WTC11 (cell line): ENCODE data around the gene NFAM1. TPM values are rescaled to one million over a fixed set of nuclear protein-coding genes. Genes with fewer than 3 reads are reported as not detected.
A peak's percentile ranks its signal among the peaks of the same experiment; 100 is the strongest.

Experiments used
- ATAC-seq: fragments of 200-7000 bp; cut with Tn5 transposase; 2 replicates; pipeline ENCODE4 v1.10.0; 2021; ENCODE audit warnings: mild to moderate bottlenecking, moderate library complexity
- CTCF ChIA-PET: fragments of 300-600 bp; sonication (Branson Sonifier 250); formaldehyde crosslinking; loops from one replicate; lab custom pipeline; 2021; ENCODE audit warnings: antibody characterized with exemption; lab: Charles Lee
- POLR2A ChIA-PET: fragments of 350-600 bp; sonication (Branson Sonifier 250); formaldehyde crosslinking; loops from one replicate; lab custom pipeline; 2021; ENCODE audit warnings: antibody characterized with exemption; lab: Charles Lee
- DNase-seq: peaks from one replicate; pipeline ENCODE4 v3.0.0; 2021; ENCODE audit warnings: low spot score
- H3K27ac Mint-ChIP-seq: 2 replicates; pipeline ENCODE4 v1.8.0; 2021; ENCODE audit warnings: mixed read lengths
- H3K27me3 Mint-ChIP-seq: 2 replicates; pipeline ENCODE4 v1.8.0; 2021; ENCODE audit warnings: low read depth, mild to moderate bottlenecking, moderate library complexity, mixed read lengths
- H3K36me3 Mint-ChIP-seq: 2 replicates; pipeline ENCODE4 v1.8.0; 2021; ENCODE audit warnings: mixed read lengths
- H3K4me1 Mint-ChIP-seq: 2 replicates; pipeline ENCODE4 v1.8.0; 2022; ENCODE audit warnings: mixed read lengths
- H3K4me3 Mint-ChIP-seq: 2 replicates; pipeline ENCODE4 v1.8.0; 2021; ENCODE audit warnings: mild to moderate bottlenecking, moderate library complexity, mixed read lengths
- H3K9me3 Mint-ChIP-seq: 2 replicates; pipeline ENCODE4 v1.8.0; 2021; ENCODE audit warnings: mixed read lengths
- CBFB ChIP-seq: sonication (generic); formaldehyde crosslinking; IDR thresholded peaks from 2 replicates; pipeline ENCODE4 v1.8.1; 2022; ENCODE audit warnings: mild to moderate bottlenecking, low read depth, missing genetic modification reagents
- CREM ChIP-seq: sonication (generic); formaldehyde crosslinking; IDR thresholded peaks from 2 replicates; pipeline ENCODE4 v1.8.1; 2022; ENCODE audit warnings: mild to moderate bottlenecking, missing genetic modification reagents, moderate library complexity
- ESRRA ChIP-seq: sonication (generic); formaldehyde crosslinking; IDR thresholded peaks from 2 replicates; pipeline ENCODE4 v1.8.1; 2022; ENCODE audit warnings: mild to moderate bottlenecking, missing genetic modification reagents, borderline replicate concordance
- FOXP1 ChIP-seq: sonication (generic); formaldehyde crosslinking; IDR thresholded peaks from 2 replicates; pipeline ENCODE4 v1.8.0; 2022; ENCODE audit warnings: missing genetic modification reagents, mild to moderate bottlenecking, moderate library complexity, borderline replicate concordance
- GABPB1 ChIP-seq: sonication (generic); formaldehyde crosslinking; IDR thresholded peaks from 2 replicates; pipeline ENCODE4 v1.8.1; 2023; ENCODE audit warnings: mild to moderate bottlenecking, missing genetic modification reagents
- GRHL2 ChIP-seq: fragments of 250-450 bp; sonication (Bioruptor Pico); IDR thresholded peaks from 2 replicates; pipeline ENCODE4 v1.8.0; 2022; ENCODE audit warnings: mild to moderate bottlenecking, moderate library complexity; ENCODE audit not compliant: insufficient replicate concordance, severe bottlenecking
- GTF2I ChIP-seq: fragments of 250-450 bp; sonication (Bioruptor Pico); conservative IDR thresholded peaks from 2 replicates; pipeline ENCODE4 v1.4.0; 2021; ENCODE audit warnings: mild to moderate bottlenecking
- HMGXB4 ChIP-seq: sonication (generic); formaldehyde crosslinking; IDR thresholded peaks from 2 replicates; pipeline ENCODE4 v1.8.1; 2023; ENCODE audit warnings: mild to moderate bottlenecking, moderate library complexity, missing genetic modification reagents
- IRF1 ChIP-seq: sonication (generic); formaldehyde crosslinking; IDR thresholded peaks from 2 replicates; pipeline ENCODE4 v1.8.0; 2023; ENCODE audit warnings: missing genetic modification reagents
- JAZF1 ChIP-seq: fragments of 250-450 bp; sonication (Bioruptor Pico); IDR thresholded peaks from 2 replicates; pipeline ENCODE4 v1.9.0; 2021; ENCODE audit warnings: moderate library complexity, mild to moderate bottlenecking, inconsistent platforms
- JUN ChIP-seq: sonication (generic); formaldehyde crosslinking; IDR thresholded peaks from 2 replicates; pipeline ENCODE4 v1.8.0; 2023; ENCODE audit warnings: mild to moderate bottlenecking, missing genetic modification reagents
- MAX ChIP-seq: sonication (generic); formaldehyde crosslinking; IDR thresholded peaks from 2 replicates; pipeline ENCODE4 v1.8.0; 2022; ENCODE audit warnings: mild to moderate bottlenecking, missing genetic modification reagents
- NFYB ChIP-seq: sonication (generic); formaldehyde crosslinking; conservative IDR thresholded peaks from 2 replicates; pipeline ENCODE4 v1.8.0; 2022; ENCODE audit warnings: low read depth, missing genetic modification reagents
- NR2C2 ChIP-seq: sonication (generic); formaldehyde crosslinking; IDR thresholded peaks from 2 replicates; pipeline ENCODE4 v1.8.0; 2022; ENCODE audit warnings: mild to moderate bottlenecking, missing genetic modification reagents
- NR3C1 ChIP-seq: sonication (generic); formaldehyde crosslinking; conservative IDR thresholded peaks from 2 replicates; pipeline ENCODE4 v1.8.1; 2023; ENCODE audit warnings: low read depth, mild to moderate bottlenecking, missing genetic modification reagents
- OVOL2 ChIP-seq: fragments of 250-450 bp; sonication (Bioruptor Pico); IDR thresholded peaks from 2 replicates; pipeline ENCODE4 v1.9.0; 2021; ENCODE audit warnings: mild to moderate bottlenecking, borderline replicate concordance
- SMAD3 ChIP-seq: sonication (generic); formaldehyde crosslinking; IDR thresholded peaks from 2 replicates; pipeline ENCODE4 v1.8.0; 2022; ENCODE audit warnings: missing genetic modification reagents, mild to moderate bottlenecking, borderline replicate concordance
- USF1 ChIP-seq: sonication (generic); formaldehyde crosslinking; IDR thresholded peaks from 2 replicates; pipeline ENCODE4 v1.8.0; 2022; ENCODE audit warnings: mild to moderate bottlenecking, missing genetic modification reagents
- ZNF263 ChIP-seq: sonication (generic); formaldehyde crosslinking; IDR thresholded peaks from 2 replicates; pipeline ENCODE4 v1.8.1; 2022; ENCODE audit warnings: low read depth, mild to moderate bottlenecking, moderate library complexity, missing genetic modification reagents
- ZNF281 ChIP-seq: sonication (generic); formaldehyde crosslinking; IDR thresholded peaks from 2 replicates; pipeline ENCODE4 v1.8.0; 2023; ENCODE audit warnings: mild to moderate bottlenecking, missing genetic modification reagents
- ZNF396 ChIP-seq: fragments of 250-450 bp; sonication (Bioruptor Pico); IDR thresholded peaks from 2 replicates; pipeline ENCODE4 v1.8.0; 2021; ENCODE audit warnings: mild to moderate bottlenecking, moderate library complexity, borderline replicate concordance
- ZNF423 ChIP-seq: fragments of 250-450 bp; sonication (Bioruptor Pico); IDR thresholded peaks from 2 replicates; pipeline ENCODE4 v2.1.2; 2022; ENCODE audit warnings: mild to moderate bottlenecking, moderate library complexity
- total RNA-seq: library from RNA; stranded (reverse); gene quantifications from 3 replicates; pipeline ENCODE4 v1.2.3, GENCODE V29; 2021
- TF ChIP-seq, protein P1 (sequence below): sonication (generic); formaldehyde crosslinking; IDR thresholded peaks from 2 replicates; pipeline ENCODE4 v1.8.1; 2023; ENCODE audit warnings: mild to moderate bottlenecking, missing genetic modification reagents, moderate library complexity
- TF ChIP-seq, protein P2 (sequence below): sonication (generic); formaldehyde crosslinking; conservative IDR thresholded peaks from 2 replicates; pipeline ENCODE4 v1.8.1; 2022; ENCODE audit warnings: mild to moderate bottlenecking, missing genetic modification reagents

NFAM1 gene
- total RNA-seq, 1 experiment from 2014 or later, result 1.6 TPM

GRCh38 chr22:42369250-42370041 is 62.8 kb downstream of the NFAM1 start (continued):
- TF ChIP-seq MAX (no peak), ZNF281 (CRISPR knock-in tag) (no peak), JUN (CRISPR knock-in tag) (no peak), FOXP1 (no peak), OVOL2 (CRISPR knock-in tag) (no peak), USF1 (CRISPR knock-in tag) (peak; percentile 64), ZNF396 (CRISPR knock-in tag) (no peak), NR2C2 (CRISPR knock-in tag) (no peak), NR3C1 (CRISPR knock-in tag) (no peak), GTF2I (CRISPR knock-in tag) (no peak), IRF1 (CRISPR knock-in tag) (no peak), ZNF423 (CRISPR knock-in tag) (no peak), GABPB1 (CRISPR knock-in tag) (no peak), CBFB (CRISPR knock-in tag) (0 out of 2 replicates have a peak, but pooled peaks have one; percentile 28), ZNF263 (no peak), HMGXB4 (CRISPR knock-in tag) (no peak), ESRRA (CRISPR knock-in tag) (no peak)

DNA sequence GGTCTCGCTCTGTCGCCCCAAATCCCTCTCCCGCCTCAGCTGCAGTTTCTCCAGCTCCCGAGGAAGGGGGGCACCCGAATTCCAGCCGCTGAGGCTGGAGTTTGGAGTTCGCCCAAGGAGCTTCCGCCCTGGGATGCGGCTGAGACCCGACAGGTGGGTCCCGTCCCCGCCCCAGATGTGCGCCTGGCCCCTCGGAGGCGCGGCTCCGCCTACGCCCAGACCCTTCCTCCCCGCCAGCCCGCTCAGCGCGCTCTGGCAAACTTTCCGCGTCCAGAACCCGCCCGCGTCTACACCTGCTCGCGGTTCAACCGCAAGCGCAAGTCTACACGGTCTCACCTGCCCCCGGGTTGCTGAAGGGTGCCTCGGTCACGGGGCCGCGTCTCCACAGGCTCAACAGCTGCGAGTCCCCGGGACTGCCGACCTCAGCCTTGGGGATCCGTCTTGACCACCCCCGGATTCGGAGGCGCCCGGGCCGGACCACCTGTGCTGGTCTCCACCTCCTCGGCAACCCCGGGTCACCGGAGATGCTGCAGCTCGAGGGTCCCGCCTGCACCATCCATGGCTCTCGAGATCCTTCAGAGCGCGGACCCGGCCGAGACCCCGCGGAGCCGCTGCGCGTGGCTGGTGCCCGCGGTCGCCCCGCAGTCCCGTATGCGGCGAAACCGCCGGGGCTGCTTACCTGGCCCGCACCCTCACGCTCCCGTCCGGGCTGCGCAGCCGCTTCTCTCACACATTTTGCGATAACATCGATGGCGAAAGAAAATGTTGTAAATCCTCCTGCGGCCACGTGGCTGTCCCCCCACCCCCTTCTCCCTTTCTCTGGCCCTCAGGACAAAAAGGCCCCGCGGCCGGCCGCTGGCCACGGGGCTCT is 63.6 kb downstream of the NFAM1 start:
- peak overlapping the region; percentile 86 for H3K4me3 Mint-ChIP-seq
- no peak overlapping the region for H3K27ac Mint-ChIP-seq
- peak; percentile 81 for DNase-seq
- peaks cover 65% of the 10 kb centered on the region for H3K4me1 Mint-ChIP-seq
- no peaks in the 10 kb centered on the region; the same call in 1 of the 2 replicates for H3K36me3 Mint-ChIP-seq
- ChIA-PET CTCF (interaction anchor here (0.7 to 4.2 kb wide), 13 partner anchors 8 to 278 kb away, joined by 3 to 29 read pairs (median 6); partner anchors contain the start of gene NDUFA6), POLR2A (interaction anchor here (1.3 to 1.5 kb wide), 3 partner anchors 10 to 17 kb away, joined by 3 read pairs; no protein-coding TSS in a partner anchor)
- no peaks in the 10 kb centered on the region; the same call in 1 of the 2 replicates for H3K27me3 Mint-ChIP-seq
- no peaks in the 10 kb centered on the region for H3K9me3 Mint-ChIP-seq
- peak; percentile 61 for ATAC-seq
- TF ChIP-seq FOXP1 (peak; percentile 63), NR2C2 (CRISPR knock-in tag) (no peak), JUN (CRISPR knock-in tag) (no peak), GRHL2 (no peak), JAZF1 (CRISPR knock-in tag) (no peak), SMAD3 (CRISPR knock-in tag) (peak; percentile 44; the same call in 1 of the 2 replicates), CREM (no peak), NFYB (CRISPR knock-in tag) (0 out of 2 replicates have a peak, but pooled peaks have one; percentile 23)
- TF ChIP-seq, protein P1, sequence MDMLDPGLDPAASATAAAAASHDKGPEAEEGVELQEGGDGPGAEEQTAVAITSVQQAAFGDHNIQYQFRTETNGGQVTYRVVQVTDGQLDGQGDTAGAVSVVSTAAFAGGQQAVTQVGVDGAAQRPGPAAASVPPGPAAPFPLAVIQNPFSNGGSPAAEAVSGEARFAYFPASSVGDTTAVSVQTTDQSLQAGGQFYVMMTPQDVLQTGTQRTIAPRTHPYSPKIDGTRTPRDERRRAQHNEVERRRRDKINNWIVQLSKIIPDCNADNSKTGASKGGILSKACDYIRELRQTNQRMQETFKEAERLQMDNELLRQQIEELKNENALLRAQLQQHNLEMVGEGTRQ (CRISPR knock-in tag), result peak; percentile 34
- TF ChIP-seq, protein P2, sequence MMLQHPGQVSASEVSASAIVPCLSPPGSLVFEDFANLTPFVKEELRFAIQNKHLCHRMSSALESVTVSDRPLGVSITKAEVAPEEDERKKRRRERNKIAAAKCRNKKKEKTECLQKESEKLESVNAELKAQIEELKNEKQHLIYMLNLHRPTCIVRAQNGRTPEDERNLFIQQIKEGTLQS, result no peak
